Measurements from ENCODE around the gene NAA60. TPM values are rescaled to one million over a fixed set of nuclear protein-coding genes. Genes with fewer than 3 reads are reported as not detected.

Gene NAA60
- total and polyA plus RNA-seq, 2 experiments from 2014 or later = 32.4 to 36.5 TPM

DNA sequence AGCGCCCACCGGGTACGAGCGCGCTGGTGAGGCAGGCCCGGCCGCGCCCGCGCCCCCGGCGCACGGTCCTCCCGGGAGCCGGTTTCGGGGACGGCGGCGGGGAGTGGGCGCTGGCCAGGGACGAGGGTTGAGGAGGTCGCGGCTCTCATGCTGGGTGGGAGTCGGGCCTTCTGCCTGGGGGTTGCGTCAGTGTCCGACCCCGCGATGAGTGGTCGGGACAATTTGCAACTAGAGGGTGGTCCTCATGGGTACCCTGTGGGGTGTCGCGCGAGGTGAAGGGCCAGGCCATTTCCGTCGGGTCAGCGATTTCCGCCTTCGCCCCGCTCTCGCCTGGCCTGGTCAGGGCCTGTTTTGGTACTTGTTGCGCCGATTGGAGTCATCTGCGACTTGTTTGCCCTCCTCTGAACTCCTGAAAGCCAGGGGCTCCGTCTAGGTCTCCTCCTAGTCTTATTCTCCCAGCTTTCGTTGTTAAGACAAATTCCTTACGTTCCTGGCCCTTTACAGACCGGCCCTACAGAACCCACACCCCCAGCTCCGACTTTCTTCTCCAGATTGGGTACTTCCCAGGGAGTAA, 14.9 kb downstream of the NAA60 start (continued):
- TF ChIP-seq, protein P1, sequence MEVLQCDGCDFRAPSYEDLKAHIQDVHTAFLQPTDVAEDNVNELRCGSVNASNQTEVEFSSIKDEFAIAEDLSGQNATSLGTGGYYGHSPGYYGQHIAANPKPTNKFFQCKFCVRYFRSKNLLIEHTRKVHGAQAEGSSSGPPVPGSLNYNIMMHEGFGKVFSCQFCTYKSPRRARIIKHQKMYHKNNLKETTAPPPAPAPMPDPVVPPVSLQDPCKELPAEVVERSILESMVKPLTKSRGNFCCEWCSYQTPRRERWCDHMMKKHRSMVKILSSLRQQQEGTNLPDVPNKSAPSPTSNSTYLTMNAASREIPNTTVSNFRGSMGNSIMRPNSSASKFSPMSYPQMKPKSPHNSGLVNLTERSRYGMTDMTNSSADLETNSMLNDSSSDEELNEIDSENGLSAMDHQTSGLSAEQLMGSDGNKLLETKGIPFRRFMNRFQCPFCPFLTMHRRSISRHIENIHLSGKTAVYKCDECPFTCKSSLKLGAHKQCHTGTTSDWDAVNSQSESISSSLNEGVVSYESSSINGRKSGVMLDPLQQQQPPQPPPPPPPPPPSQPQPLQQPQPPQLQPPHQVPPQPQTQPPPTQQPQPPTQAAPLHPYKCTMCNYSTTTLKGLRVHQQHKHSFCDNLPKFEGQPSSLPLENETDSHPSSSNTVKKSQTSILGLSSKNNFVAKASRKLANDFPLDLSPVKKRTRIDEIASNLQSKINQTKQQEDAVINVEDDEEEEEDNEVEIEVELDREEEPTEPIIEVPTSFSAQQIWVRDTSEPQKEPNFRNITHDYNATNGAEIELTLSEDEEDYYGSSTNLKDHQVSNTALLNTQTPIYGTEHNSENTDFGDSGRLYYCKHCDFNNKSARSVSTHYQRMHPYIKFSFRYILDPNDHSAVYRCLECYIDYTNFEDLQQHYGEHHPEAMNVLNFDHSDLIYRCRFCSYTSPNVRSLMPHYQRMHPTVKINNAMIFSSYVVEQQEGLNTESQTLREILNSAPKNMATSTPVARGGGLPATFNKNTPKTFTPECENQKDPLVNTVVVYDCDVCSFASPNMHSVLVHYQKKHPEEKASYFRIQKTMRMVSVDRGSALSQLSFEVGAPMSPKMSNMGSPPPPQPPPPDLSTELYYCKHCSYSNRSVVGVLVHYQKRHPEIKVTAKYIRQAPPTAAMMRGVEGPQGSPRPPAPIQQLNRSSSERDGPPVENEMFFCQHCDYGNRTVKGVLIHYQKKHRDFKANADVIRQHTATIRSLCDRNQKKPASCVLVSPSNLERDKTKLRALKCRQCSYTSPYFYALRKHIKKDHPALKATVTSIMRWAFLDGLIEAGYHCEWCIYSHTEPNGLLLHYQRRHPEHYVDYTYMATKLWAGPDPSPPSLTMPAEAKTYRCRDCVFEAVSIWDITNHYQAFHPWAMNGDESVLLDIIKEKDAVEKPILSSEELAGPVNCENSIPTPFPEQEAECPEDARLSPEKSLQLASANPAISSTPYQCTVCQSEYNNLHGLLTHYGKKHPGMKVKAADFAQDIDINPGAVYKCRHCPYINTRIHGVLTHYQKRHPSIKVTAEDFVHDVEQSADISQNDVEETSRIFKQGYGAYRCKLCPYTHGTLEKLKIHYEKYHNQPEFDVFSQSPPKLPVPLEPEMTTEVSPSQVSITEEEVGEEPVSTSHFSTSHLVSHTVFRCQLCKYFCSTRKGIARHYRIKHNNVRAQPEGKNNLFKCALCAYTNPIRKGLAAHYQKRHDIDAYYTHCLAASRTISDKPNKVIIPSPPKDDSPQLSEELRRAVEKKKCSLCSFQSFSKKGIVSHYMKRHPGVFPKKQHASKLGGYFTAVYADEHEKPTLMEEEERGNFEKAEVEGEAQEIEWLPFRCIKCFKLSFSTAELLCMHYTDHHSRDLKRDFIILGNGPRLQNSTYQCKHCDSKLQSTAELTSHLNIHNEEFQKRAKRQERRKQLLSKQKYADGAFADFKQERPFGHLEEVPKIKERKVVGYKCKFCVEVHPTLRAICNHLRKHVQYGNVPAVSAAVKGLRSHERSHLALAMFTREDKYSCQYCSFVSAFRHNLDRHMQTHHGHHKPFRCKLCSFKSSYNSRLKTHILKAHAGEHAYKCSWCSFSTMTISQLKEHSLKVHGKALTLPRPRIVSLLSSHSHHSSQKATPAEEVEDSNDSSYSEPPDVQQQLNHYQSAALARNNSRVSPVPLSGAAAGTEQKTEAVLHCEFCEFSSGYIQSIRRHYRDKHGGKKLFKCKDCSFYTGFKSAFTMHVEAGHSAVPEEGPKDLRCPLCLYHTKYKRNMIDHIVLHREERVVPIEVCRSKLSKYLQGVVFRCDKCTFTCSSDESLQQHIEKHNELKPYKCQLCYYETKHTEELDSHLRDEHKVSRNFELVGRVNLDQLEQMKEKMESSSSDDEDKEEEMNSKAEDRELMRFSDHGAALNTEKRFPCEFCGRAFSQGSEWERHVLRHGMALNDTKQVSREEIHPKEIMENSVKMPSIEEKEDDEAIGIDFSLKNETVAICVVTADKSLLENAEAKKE (CRISPR knock-in tag; IDR thresholded peaks at IDR 0.05) = no peak
- TF ChIP-seq, protein P2, sequence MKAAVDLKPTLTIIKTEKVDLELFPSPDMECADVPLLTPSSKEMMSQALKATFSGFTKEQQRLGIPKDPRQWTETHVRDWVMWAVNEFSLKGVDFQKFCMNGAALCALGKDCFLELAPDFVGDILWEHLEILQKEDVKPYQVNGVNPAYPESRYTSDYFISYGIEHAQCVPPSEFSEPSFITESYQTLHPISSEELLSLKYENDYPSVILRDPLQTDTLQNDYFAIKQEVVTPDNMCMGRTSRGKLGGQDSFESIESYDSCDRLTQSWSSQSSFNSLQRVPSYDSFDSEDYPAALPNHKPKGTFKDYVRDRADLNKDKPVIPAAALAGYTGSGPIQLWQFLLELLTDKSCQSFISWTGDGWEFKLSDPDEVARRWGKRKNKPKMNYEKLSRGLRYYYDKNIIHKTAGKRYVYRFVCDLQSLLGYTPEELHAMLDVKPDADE (IDR thresholded peaks at IDR 0.05) = no peak
- no peak for TF ChIP-seq CREB1 (CRISPR knock-in tag; IDR thresholded peaks at IDR 0.05; ENCODE audit: low read depth)
- no peak for TF ChIP-seq ZNF331 (CRISPR knock-in tag; IDR thresholded peaks at IDR 0.05; ENCODE audit: low read depth)
- no peak for TF ChIP-seq NANOG (IDR thresholded peaks at IDR 0.05; ENCODE audit: borderline replicate concordance)

DNA sequence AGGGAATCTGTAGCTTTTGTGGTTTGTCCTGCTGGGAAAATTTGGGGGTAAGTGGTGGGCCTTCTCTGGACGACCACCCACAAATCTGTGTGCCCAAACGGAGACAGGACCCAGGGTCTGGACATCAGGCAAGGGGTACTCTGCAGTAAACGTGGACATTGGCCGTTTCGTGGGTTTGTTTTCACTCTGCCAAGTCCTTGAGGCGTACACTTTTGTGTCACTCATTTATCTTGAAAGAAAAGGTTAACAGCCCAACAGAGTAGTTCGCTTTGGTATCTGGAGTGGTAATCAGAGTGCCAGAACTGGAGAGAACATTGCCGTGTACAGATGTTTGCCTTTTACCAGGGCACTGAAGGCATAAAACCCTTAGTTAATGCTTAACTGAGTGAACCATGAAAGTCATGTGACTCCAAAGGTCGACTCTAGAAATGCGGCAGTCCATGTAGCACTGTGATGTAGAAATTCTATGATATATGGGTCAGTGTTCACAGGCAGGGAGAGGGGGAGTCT, 15.4 kb downstream of the NAA60 start:
- peak overlapping the region; percentile 89 for H3K4me3 ChIP-seq
- Mint-ChIP-seq H3K27ac (peak overlapping the region; percentile 93), H3K9me3 (no peaks in the 10 kb centered on the region), H3K4me1 (peaks cover 36% of the 10 kb centered on the region), H3K27me3 (ENCODE audit: insufficient read depth, low read depth, poor library complexity) (peaks cover 17% of the 10 kb centered on the region), H3K36me3 (ENCODE audit: low read depth) (no peaks in the 10 kb centered on the region), H3K4me3 (peak overlapping the region; percentile 93)
- H3K9me2 ChIP-seq (ENCODE audit: insufficient read depth) = no peaks in the 10 kb centered on the region
- no peaks in the 10 kb centered on the region for H3K27me3 ChIP-seq (ENCODE audit: insufficient read depth)
- H3K36me3 ChIP-seq (ENCODE audit: insufficient read depth) = no peaks in the 10 kb centered on the region
- no peak overlapping the region for H2AFZ ChIP-seq
- peak overlapping the region; percentile 83 for H3K4me2 ChIP-seq
- DNase-seq (ENCODE audit: low spot score) = no peak
- peak overlapping the region; percentile 92 for H3K27ac ChIP-seq (ENCODE audit: low read depth)
- H4K20me1 ChIP-seq (replicated peaks; ENCODE audit: insufficient read depth) = peaks cover 30% of the 10 kb centered on the region
- ATAC-seq = no peak
- H3K4me1 ChIP-seq (ENCODE audit: insufficient read depth) = peaks cover 41% of the 10 kb centered on the region
- H3F3A ChIP-seq (replicated peaks; ENCODE audit: low read depth) = peaks cover 11% of the 10 kb centered on the region
- peaks cover 52% of the 10 kb centered on the region for H3K79me2 ChIP-seq (replicated peaks; ENCODE audit: insufficient read depth)
- no peak for TF ChIP-seq CREB1 (CRISPR knock-in tag; IDR thresholded peaks at IDR 0.05; ENCODE audit: low read depth)
- no peak for TF ChIP-seq ZNF114 (CRISPR knock-in tag; IDR thresholded peaks at IDR 0.05)
- no peak for TF ChIP-seq ZNF331 (CRISPR knock-in tag; IDR thresholded peaks at IDR 0.05; ENCODE audit: low read depth)
- no peak for TF ChIP-seq EZH2 (IDR thresholded peaks at IDR 0.05; ENCODE audit: low read depth, unreplicated experiment)
- TF ChIP-seq, protein P1 (CRISPR knock-in tag; IDR thresholded peaks at IDR 0.05) = no peak
- no peak for TF ChIP-seq NANOG (IDR thresholded peaks at IDR 0.05; ENCODE audit: borderline replicate concordance)

All from GM23338 (cell line).